Left ventricle myocardium superior (tissue), 1 donor: ENCODE measurements around the gene PSMD3. TPM values are rescaled to one million over a fixed set of nuclear protein-coding genes. Genes with fewer than 3 reads are reported as not detected.
A peak's percentile ranks its signal among the peaks of the same experiment; 100 is the strongest.

Source experiments
- ATAC-seq: fragments of 200-7000 bp; cut with Tn5 transposase; one replicate; pipeline ENCODE4 v1.9.1; 2020; ENCODE audit warnings: mild to moderate bottlenecking, moderate library complexity
- DNase-seq: peaks from one replicate; pipeline ENCODE4 v3.0.0-alpha.2; 2020
- intact Hi-C: fragments of 100-400 bp; cut with micrococcal nuclease; formaldehyde crosslinking; loops from one replicate; pipeline ENCODE4 v1.11.0; 2022
- total RNA-seq: library from RNA; stranded (reverse); fragmentation: NEBNext Ultra II Directional; extraction: Animal tissue kit (Norgen Biotek cat#: 25700); gene quantifications from one replicate; pipeline ENCODE4 v1.2.1, GENCODE V29; 2021
- donor health status: DM: no; HTN: yes; CAD: no; lungs with severe emphysema.

The PSMD3 gene
- total RNA-seq, 1 donor from 2014 or later = 83.4 TPM

DNA sequence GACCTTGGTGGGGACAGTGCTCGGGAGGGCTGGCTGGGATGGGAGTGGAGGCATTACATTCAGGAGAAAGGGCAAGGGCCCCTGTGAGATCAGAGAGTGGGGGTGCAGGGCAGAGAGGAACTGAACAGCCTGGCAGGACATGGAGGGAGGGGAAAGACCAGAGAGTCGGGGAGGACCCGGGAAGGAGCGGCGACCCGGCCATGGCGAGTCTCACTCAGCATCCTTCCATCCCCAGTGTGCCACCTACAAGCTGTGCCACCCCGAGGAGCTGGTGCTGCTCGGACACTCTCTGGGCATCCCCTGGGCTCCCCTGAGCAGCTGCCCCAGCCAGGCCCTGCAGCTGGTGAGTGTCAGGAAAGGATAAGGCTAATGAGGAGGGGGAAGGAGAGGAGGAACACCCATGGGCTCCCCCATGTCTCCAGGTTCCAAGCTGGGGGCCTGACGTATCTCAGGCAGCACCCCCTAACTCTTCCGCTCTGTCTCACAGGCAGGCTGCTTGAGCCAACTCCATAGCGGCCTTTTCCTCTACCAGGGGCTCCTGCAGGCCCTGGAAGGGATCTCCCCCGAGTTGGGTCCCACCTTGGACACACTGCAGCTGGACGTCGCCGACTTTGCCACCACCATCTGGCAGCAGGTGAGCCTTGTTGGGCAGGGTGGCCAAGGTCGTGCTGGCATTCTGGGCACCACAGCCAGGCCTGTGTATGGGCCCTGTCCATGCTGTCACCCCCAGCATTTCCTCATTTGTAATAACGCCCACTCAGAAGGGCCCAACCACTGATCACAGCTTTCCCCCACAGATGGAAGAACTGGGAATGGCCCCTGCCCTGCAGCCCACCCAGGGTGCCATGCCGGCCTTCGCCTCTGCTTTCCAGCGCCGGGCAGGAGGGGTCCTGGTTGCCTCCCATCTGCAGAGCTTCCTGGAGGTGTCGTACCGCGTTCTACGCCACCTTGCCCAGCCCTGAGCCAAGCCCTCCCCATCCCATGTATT is 35.7 kb downstream of the PSMD3 start:
- no peak for ATAC-seq
- intact Hi-C loops = no loop called here
- no peak for DNase-seq

DNA sequence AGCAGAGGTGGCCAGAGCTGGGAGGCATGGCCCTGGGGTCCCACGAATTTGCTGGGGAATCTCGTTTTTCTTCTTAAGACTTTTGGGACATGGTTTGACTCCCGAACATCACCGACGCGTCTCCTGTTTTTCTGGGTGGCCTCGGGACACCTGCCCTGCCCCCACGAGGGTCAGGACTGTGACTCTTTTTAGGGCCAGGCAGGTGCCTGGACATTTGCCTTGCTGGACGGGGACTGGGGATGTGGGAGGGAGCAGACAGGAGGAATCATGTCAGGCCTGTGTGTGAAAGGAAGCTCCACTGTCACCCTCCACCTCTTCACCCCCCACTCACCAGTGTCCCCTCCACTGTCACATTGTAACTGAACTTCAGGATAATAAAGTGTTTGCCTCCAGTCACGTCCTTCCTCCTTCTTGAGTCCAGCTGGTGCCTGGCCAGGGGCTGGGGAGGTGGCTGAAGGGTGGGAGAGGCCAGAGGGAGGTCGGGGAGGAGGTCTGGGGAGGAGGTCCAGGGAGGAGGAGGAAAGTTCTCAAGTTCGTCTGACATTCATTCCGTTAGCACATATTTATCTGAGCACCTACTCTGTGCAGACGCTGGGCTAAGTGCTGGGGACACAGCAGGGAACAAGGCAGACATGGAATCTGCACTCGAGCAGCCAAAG is 36.9 kb downstream of the PSMD3 start:
- DNase-seq (peak; percentile 60), ATAC-seq (peak; percentile 8)
- intact Hi-C loops = no loop called here

DNA sequence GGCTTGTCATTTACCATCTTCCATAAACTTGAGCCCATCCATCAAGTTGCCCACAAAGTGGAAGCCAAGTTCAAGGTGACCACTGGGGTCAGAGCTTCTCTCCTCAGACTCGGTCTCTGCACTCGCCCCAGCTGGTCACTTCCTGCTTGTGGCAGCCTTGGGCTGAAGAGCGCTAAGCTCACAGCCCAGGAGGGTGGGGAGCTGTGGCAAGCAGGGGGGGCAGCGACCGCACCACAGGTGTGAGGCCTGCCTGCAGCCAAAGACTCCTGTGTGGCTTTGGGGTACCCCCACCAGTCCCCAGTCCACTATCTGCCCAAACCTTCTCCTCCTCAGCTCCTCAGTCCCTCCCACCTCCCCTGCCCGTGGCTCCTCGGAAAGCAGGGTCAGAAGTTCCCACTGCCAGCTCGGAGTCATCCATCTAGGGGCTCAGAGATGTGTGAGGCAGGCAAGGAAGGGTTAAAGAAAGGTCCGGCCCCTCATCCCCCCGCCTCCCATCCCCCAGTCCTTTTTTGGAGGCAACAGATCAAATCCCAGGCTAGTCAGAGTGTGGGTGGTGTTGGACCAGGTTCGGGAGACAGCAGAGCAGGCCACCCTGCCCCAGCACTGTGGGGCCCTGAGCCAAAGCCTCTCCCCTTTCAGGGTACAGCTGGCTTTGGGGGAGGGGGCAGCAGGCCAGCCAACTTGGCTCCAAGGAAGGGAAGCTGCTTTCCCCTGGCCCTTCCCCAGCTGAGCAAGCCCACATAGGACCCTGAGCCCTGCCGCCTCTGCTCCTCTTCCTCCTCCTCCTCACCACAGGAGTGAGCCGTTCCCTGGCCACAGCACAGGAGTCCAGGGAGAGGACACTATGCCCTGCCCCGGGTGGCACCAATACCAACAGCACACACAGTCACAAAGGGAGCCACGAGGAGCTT is 37.9 kb downstream of the PSMD3 start:
- ATAC-seq = peak; percentile 49
- peak; percentile 69 for DNase-seq
- intact Hi-C loops = no loop called here

DNA sequence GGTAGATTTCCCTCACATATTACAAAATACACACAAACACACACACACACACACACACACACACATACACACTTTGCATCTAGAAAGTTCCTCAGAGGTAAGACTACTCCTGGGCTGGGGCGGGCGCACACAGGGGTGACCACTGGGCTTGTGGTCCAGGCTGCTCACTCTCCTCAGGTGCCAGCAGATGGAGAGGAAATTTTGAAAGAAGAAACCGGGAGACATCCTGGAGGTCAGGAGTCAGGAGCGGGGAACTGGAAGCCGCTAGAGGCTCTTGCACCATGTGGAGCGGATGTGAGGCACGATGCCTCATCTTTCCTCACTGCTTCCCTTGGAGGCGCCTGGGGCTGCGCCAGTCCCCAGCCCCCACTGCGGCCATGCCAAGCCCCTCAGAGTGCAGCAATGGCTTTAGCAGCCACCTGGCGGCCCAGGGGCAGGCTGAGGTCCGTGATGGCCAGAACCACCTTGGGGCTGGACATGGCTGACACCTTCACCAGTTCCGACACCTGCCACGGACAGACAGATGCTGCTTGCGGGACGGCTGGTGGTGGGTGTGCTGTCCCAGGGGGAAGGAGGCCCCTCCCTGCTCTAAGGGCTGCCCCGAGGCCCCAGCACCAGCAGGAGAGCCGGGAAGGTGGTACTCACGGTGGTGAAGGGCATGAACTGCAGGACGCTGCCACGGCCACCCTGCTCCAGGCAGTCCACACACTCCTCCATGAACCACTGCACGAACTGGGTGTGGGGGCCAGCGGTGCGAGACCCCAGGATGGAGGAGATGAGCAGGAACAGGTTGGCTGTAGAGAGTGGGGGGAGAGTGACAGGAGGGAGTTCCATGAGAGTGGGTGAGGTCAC is 38.8 kb downstream of the PSMD3 start:
- peak; percentile 17 for ATAC-seq
- peak; percentile 48 for DNase-seq

DNA sequence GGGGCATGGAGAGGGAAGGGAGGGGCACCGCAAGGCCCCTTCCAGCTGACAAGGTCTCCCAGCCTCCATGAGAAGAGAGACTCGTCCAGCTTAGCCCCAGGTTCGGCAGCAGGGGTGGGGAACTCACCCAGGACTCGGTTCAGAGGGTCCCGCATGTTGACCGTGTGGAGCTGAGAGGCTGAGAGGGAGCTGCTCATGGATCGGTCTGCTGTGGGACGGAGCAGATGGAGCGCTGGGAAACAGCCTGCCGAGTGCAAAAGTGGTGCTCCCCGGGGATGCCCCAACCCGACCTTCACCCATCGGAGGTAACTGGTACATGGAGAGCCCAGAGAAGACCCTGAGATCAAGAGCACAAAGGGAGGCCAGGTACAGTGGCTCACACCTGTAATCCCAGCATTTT is 39.5 kb downstream of the PSMD3 start:
- intact Hi-C loops = no loop called here
- DNase-seq = peak; percentile 16
- no peak for ATAC-seq

More for the DNA sequence above, 38.8 kb downstream of the PSMD3 start:
- intact Hi-C loops = no loop called here

DNA sequence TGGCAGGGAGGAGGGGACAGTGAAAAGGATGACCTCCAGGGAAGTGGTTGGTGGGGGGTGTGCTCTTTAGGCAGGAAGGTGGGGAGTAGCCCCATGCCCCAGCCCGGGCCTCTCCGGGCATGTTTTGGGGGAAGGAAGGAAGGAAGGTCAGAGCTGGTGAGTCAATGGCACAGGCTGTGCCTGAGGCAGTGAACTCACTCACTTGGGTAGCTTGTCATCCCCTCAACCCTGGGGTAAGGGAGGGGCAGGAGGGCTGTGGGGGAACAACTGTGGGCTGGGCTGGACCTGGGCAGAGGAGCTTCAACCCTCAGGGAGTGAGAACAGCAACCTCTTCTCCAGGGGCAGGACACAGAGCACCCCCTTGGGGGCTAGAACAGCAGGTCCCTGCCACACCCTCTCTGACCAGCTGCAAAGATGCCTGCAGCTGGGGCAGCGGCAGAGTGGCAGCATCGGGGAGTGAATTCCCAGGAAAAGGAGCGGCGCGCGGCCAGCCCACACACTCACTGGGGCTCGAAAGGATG is 40.9 kb downstream of the PSMD3 start:
- DNase-seq (peak; percentile 24), ATAC-seq (no peak)
- intact Hi-C loops = no loop called here

DNA sequence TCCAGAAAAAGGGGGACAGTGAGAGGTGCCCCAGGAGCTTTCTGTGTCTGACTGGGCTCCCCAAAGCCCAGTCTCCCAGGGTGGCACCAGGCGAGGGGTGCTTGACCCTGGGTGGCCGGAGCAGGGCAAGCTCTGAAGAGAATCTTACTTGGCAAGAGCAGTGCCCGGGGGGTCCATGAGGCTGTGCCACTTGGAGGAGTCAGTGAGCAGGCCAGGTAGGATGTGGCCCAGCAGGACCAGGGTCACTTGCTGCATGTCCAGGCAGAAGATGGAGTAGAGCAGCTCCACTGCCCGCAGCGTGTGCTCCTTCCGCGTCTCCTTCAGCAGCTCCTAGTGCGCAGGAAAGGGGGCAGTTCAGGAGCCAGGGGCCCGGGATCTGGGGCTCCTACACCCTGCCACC is 41.9 kb downstream of the PSMD3 start:
- peak; percentile 15 for DNase-seq
- intact Hi-C loops = no loop called here
- ATAC-seq = no peak

DNA sequence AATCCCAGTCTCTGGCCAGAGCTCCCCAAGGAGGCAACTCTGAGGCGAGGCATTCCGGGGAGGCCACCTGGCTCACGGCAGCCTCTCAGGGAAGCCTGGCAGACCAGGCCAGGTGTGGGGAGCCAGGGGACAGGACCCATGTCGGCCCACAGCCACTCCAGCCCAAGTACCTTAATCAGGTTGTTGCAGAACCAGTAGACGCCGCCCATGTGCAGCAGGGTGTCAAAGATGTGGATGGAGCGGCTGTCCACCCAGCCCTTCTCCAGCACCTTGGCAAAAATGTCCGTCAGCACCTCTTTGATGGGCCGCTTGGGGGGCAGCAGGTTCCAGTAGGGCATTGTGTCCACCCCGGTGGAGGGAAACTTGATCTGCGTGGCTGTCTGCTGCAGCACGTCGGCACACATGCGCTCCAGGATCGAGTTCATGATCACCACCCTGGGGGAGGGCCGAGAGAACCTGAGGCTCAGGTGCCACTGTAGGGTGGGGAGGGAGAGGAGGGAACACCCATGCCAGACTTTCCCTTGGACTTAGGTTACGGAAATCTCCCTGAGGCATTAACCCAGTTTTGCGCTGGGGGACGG is 42.4 kb downstream of the PSMD3 start:
- DNase-seq (peak; percentile 20), ATAC-seq (no peak)
- intact Hi-C loops = no loop called here

DNA sequence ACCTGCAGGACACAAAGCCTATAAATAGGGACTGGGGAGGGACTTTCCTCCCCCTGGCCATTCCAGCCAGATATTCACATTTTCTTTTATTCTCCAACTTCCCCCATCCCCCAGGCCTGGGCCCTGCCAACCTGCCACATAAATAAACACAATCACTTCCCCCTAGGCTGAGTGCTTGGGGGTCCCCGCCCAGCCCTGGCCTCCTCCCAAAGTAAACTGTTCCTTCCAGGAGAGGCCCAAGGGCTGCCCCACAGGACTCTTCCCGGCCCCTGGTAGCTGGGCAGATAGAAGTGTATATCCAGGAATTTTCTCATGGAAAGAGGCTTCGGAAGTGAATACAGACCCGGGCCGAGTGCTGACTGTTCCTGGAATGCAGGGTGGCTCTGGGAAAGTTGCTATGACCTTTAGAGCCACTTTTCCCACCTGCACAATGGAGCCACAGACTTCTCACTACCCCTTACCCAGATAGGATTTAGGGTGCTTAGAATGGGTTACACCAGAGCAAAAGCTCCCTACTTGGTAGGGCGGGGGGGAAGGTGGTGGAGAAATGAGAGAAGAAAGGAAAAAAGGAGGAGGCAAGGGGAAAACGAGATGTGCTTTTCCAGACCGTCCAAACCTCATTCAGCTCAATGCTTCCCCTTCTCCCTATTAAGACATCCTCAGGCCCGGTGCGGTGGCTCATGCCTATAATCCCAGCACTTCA is 43.1 kb downstream of the PSMD3 start:
- intact Hi-C loops = no loop called here
- DNase-seq = peak; percentile 44
- ATAC-seq = peak; percentile 8

DNA sequence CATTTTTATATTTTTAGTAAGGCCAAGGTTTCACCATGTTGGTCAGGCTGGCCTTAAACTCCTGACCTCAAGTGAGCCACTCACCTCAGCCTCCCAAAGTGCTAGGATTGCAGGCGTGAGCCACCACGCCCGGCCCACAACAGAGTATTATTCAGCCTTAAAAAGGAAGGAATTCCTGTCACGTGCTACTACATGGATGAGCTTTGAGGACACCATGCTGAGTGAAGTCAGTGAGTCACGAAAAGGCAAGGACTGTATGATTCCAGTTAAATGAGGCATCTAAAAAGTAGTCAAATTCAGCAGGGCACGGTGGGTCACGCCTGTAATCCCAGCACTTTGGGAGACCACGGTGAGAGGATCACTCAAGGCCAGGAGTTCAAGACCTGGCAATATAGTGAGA is 44.3 kb downstream of the PSMD3 start:
- DNase-seq = peak; percentile 6
- ATAC-seq = no peak
- intact Hi-C loops = no loop called here

DNA sequence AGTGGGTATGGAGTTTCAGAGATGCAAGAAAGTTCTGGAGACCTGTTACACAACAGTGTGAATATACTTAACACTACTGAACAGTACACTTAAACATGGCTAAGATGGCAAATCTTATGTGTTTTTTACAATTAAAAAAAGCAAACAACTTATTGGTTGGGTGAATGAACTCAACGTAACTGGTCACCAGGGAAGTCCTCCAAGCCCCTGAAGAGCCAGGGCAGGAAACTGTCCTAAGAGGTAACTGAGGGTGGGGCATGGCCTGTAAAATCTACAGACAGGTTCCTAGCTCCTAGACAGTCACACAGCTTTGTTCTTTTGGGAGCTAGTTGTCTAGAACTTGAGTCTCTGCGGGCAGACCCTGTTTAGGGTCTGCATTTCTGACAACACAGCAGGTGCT is 45.0 kb downstream of the PSMD3 start:
- ATAC-seq (no peak), DNase-seq (no peak)
- intact Hi-C loops = no loop called here

DNA sequence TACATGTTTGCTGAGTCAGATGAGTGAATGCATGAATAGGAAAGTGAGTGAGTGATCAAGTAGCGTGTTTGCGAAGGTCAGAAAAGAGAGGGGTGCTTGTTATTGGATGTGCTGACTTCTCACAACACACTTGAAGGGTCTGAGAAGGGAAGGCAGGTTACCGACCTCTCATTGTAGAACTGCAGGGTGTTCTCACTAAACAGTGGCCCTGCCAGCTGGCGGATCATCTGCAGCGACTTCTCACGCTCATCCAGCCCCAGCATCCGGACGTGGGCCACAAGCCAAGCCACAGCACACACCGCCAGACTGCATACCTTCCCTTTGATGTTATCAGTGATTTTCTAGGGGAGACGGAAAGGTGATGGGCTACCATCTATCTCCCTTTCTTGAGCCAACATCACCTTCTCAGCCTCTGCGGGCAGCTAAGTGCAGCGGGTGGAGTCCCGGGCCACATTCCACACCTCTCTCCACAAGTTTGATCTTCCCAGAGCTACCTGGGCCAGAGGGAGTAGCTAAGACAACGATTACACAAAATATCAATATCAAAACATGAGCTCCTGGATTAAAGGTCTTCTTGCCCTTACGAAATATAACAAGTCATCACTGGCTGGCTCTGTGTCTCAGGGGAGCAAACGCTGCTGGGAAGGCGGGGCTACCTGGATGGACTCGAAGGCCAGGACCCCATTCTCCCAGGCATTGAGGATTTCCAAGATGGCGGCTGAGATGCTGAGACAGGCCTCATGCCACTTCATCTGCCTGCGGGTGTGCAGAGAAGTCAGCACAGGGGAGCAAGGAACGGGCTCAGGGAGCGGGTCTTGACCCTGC is 45.6 kb downstream of the PSMD3 start:
- intact Hi-C loops = no loop called here
- no peak for ATAC-seq
- DNase-seq = peak; percentile 43

DNA sequence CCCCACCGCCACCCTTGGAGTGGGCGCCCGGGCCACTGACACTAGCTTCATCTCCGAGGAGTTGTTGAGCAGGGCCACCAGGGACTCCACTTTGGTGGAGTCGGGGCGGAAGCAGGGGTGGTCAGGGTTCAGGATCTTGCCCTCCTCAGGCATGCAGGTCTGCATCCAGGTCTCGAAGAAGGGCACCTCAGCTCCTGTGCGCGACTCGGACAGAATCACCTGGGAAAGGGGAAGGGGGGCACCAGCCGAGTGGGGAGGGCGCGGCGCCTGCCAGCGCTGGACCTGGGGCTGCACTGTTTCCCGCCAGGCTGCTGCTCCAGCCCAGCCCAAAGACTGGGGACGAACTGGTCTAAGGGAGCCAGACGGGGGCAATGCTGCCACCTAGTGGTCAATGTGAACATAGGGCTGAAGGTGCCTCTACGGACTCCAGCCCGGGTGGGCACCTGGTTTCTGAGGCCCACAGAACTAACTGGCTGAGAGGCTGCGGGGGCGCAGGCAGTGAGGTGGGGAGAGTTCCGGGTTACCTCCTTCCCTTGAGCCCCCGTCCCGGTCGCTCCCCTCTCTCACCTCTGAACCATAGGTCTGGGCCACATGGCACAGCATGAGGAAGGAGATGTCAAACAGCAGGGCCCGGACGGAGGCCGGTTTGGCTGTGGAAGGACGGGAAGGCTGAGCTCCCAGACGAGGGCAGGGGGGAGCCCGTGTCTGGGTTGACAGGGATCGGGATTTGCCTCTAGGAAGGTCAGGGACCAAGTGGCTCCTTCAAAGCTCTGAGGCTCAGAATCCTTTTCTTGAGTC is 46.4 kb downstream of the PSMD3 start:
- DNase-seq = peak; percentile 85
- intact Hi-C loops = no loop called here
- ATAC-seq = peak; percentile 92

DNA sequence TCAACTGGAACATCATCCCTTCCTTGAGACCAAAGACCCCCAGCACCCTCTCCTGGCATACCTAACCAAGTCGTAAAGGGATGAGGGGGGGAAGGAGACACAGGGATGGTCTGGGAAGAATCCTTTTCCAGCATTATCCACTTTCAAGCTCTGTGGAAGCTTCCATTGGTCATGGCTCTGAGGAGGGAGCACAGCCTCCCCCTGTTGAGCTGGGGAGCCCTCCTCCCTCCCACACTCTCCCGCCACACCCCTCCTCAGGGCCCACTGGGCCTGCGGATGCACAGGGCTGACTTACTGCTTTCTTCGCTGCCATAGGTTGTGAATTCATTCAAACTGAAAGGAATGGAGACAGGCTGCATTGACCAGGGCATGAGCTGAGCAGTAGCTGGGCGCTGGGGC is 47.0 kb downstream of the PSMD3 start:
- DNase-seq (peak; percentile 10), ATAC-seq (no peak)
- intact Hi-C loops = no loop called here

DNA sequence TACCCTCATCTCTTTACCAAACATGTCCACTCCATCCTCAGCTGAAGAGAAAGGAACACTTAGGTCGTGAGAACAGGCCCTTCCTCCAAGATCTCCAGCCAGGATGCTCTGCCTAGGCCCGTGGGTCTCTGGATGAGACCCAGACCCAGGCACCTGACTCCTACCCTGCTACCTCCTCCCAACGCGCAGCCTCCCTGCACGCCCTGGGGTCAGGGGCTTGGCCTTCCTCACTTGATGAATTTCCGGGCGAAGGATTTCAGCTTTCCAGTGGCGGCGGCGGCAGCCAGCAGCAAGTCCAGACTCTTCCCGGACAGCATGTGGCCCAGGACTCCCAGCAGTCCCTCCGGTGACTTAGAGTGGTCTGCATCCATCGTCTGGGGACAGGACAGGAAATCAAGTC is 48.0 kb downstream of the PSMD3 start:
- ATAC-seq (no peak), DNase-seq (peak; percentile 21)
- intact Hi-C loops = no loop called here

DNA sequence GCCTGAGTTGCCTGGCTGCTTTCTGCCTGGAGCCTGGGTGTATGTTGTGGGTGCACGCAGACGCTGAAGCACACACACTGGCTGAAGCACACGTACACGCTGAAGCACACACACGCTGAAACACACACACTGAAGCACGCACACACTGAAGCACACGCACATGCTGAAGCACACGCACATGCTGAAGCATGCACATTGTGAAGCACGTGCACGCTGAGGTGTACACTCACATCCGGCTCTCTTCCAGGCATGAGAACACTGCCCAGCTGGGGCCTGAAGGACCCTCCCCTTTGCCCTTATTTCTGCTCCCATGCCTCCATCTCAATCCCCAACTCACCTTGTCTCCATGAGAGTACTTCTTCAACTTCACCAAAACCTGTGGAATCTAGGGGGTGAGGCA is 51.1 kb downstream of the PSMD3 start:
- intact Hi-C loops = loop anchor here (10.0 kb wide), 1 partner anchor 133 kb away; no protein-coding TSS in a partner anchor
- DNase-seq (peak; percentile 11), ATAC-seq (no peak)
